Measurements from ENCODE around the gene SNTN. TPM values are rescaled to one million over a fixed set of nuclear protein-coding genes. Genes with fewer than 3 reads are reported as not detected.

The SNTN gene
- total and polyA plus RNA-seq, 2 of the 13 experiments (the other 11 are each of a cell fraction or from before 2014, with no cell fraction given): not detected

GRCh38 chr3:63670544-63670943 is 18.1 kb downstream of the SNTN start:
- Histone ChIP-seq H3K9me3 (ENCODE audit: low read length) (no peaks in the 10 kb centered on the region), H3K27ac (ENCODE audit: extremely low read length, insufficient read depth, low read length) (no peak overlapping the region), H3K27me3 (ENCODE audit: control insufficient read depth in 1 of 2, insufficient read depth in 2 of 2, low read length in 2 of 2) (no peaks in the 10 kb centered on the region; a peak in 1 of 5 replicates), H3K36me3 (replicated peaks in 1 of 2; ENCODE audit: control insufficient read depth in 1 of 2, insufficient read depth in 2 of 2, low read length in 2 of 2) (no peaks in the 10 kb centered on the region), H2AFZ (ENCODE audit: low read length) (no peak overlapping the region), H3K4me1 (ENCODE audit: insufficient read depth, low read length) (no peaks in the 10 kb centered on the region), H3K79me2 (ENCODE audit: insufficient read depth, low read length) (no peaks in the 10 kb centered on the region), H3K4me2 (ENCODE audit: low read depth, low read length) (no peak overlapping the region), H3K4me3 (replicated peaks in 1 of 3; ENCODE audit: insufficient read depth in 1 of 3, low read depth in 2 of 3, low read length in 3 of 3) (no peak overlapping the region), H4K20me1 (ENCODE audit: insufficient read depth, low read length) (no peaks in the 10 kb centered on the region), H3K9ac (ENCODE audit: insufficient read depth, low read depth, low read length) (no peak overlapping the region)
- no TSS peak for BruUV-seq (replicated peaks)
- TF ChIP-seq CREB3 (CRISPR knock-in tag; IDR thresholded peaks at IDR 0.05) (no peak), ZFX (CRISPR knock-in tag; IDR thresholded peaks at IDR 0.05; ENCODE audit: low read depth) (no peak), IKZF4 (CRISPR knock-in tag; IDR thresholded peaks at IDR 0.05; ENCODE audit: borderline replicate concordance, low read depth, not compliant biosample characterization) (no peak), ZNF263 (CRISPR knock-in tag; IDR thresholded peaks at IDR 0.05) (no peak), SP2 (CRISPR knock-in tag; IDR thresholded peaks at IDR 0.05) (no peak), ZFP36L1 (CRISPR knock-in tag; IDR thresholded peaks at IDR 0.05) (no peak), ZFP41 (CRISPR knock-in tag; IDR thresholded peaks at IDR 0.05; ENCODE audit: borderline replicate concordance) (no peak), JUND (CRISPR knock-in tag; IDR thresholded peaks at IDR 0.05) (no peak), PHB2 (IDR thresholded peaks at IDR 0.05; ENCODE audit: partially characterized antibody) (no peak), ZNF761 (CRISPR knock-in tag; conservative IDR thresholded peaks at IDR 0.05) (no peak), ZIK1 (CRISPR knock-in tag; IDR thresholded peaks at IDR 0.05; ENCODE audit: borderline replicate concordance, low read depth) (no peak), FOXC1 (CRISPR knock-in tag; IDR thresholded peaks at IDR 0.05; ENCODE audit: borderline replicate concordance) (no peak), NAIF1 (CRISPR knock-in tag; IDR thresholded peaks at IDR 0.05; ENCODE audit: borderline replicate concordance) (no peak), THAP11 (CRISPR knock-in tag; IDR thresholded peaks at IDR 0.05) (no peak), ZNF33B (CRISPR knock-in tag; IDR thresholded peaks at IDR 0.05) (no peak), NFRKB (IDR thresholded peaks at IDR 0.05) (no peak), ZNF766 (CRISPR knock-in tag; IDR thresholded peaks at IDR 0.05; ENCODE audit: borderline replicate concordance) (no peak), ZNF83 (CRISPR knock-in tag; IDR thresholded peaks at IDR 0.05; ENCODE audit: borderline replicate concordance) (no peak)
- DNase-seq (ENCODE audit: low spot score) (no peak), FAIRE-seq (no peak), ATAC-seq (no peak)
- 21% methylated on average over 7 of the region's 7 CpGs for WGBS (ENCODE audit: low lambda C conversion rate)
- intact Hi-C loops (cut with micrococcal nuclease; ENCODE audit: unreplicated experiment) (no loop called here), in situ Hi-C loops (cut with HindIII; ENCODE audit: extremely low pct_ligation_motif_present, low pct_unique_long_range_greater_than_20kb) (no loop called here)
- ChIA-PET CTCF (ENCODE audit: low intra/inter-chr PET ratio, low total read pairs) (no interaction called here), POLR2A (no interaction called here)

All from HepG2 (cell line).